ENCODE measurements around the gene ANKRD6.

Gene ANKRD6

DNA sequence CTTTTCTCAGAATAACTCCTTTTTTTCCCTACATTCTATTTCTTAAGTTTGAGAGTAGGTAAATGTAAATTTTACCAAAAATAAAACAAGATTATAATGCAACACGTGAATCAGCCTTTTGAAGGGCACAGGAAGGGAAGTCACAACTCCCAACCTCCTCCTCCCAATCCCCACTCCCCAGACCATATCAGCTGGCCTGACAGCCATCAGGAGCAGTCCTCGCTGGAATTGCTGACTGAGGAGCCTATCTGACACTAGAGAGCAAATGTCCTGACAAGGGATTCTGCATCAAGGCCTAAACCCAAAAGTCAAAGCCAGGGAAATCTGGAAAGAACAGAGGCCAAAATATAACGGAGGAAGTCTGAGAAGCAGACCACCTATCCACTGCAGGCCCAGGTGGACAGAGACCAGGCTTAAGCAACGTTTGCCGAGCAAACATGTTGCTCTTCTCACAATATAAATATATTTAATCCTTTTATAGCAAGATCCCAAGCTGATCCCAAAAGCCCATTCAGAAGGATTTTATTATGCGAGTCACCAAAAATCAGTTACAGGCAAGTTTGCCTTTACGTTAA lies 23.4 kb upstream of the ANKRD6 start:
- Mint-ChIP-seq H3K4me1 (ENCODE audit: low read depth) (peaks cover 22% of the 10 kb centered on the region), H3K4me3 (no peak overlapping the region), H3K27ac (no peak overlapping the region), H3K27me3 (peaks cover 8% of the 10 kb centered on the region), H3K36me3 (ENCODE audit: low read depth) (no peaks in the 10 kb centered on the region), H3K9me3 (no peaks in the 10 kb centered on the region)

DNA sequence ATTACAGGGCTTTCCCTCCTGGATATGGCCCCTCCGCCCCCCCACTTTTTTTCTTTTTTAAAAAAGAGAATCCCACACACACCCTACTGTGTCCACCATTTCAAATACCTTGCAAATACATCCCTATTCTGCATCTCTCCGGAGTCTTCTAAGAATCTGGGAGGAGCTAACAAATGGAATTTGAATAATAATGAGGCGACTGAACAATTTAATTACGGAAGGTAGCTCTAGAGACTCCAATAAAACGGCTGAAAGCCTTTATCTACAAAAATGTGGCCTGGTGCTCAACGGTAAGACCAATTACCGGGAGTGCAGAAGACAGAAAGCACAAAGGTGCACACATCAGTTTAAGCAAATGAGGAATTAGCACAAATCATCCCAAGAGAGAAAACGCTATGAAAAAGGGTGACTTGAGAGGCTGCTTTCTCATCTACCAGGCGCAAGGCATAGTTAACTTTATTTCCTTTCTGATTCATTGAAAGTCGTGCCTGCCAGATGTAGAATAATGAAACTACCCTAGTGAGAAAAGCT lies 22.7 kb upstream of the ANKRD6 start:
- no peaks in the 10 kb centered on the region for H3K9me3 Mint-ChIP-seq
- no peaks in the 10 kb centered on the region for H3K36me3 Mint-ChIP-seq (ENCODE audit: low read depth)
- H3K4me1 Mint-ChIP-seq (ENCODE audit: low read depth), result peaks cover 22% of the 10 kb centered on the region
- H3K4me3 Mint-ChIP-seq, result peak overlapping the region; percentile 84
- peaks cover 15% of the 10 kb centered on the region for H3K27me3 Mint-ChIP-seq
- H3K27ac Mint-ChIP-seq, result no peak overlapping the region

DNA sequence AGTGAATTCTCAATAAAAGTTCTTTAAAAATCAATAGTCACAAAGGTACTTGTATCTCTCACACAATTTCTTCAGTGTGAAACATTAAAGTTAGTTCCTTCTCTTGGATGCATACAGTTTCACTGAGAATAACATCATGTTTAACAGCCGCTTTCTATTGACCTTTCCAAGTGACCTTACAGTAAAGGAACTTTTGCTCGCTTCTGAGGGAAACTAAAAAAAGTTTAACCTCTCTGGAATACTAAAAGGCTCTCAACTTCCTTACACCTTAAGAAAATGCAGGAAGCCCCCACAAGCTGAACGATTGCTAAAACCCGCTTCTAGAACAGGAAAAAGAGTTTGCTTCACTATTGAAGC lies 22.2 kb upstream of the ANKRD6 start:
- H3K27ac Mint-ChIP-seq, result peak overlapping the region; percentile 52
- H3K4me1 Mint-ChIP-seq (ENCODE audit: low read depth), result peaks cover 22% of the 10 kb centered on the region

GRCh38 chr6:89411145-89412070 lies 21.5 kb upstream of the ANKRD6 start:
- Mint-ChIP-seq H3K27me3 (peaks cover 21% of the 10 kb centered on the region), H3K4me1 (ENCODE audit: low read depth) (peaks cover 22% of the 10 kb centered on the region), H3K36me3 (ENCODE audit: low read depth) (no peaks in the 10 kb centered on the region), H3K9me3 (no peaks in the 10 kb centered on the region), H3K27ac (peak overlapping the region; percentile 52), H3K4me3 (peak overlapping the region; percentile 84)

More for the DNA sequence above, 22.2 kb upstream of the ANKRD6 start:
- Mint-ChIP-seq H3K27me3 (peaks cover 15% of the 10 kb centered on the region), H3K4me3 (peak overlapping the region; percentile 84), H3K36me3 (ENCODE audit: low read depth) (no peaks in the 10 kb centered on the region), H3K9me3 (no peaks in the 10 kb centered on the region)

DNA sequence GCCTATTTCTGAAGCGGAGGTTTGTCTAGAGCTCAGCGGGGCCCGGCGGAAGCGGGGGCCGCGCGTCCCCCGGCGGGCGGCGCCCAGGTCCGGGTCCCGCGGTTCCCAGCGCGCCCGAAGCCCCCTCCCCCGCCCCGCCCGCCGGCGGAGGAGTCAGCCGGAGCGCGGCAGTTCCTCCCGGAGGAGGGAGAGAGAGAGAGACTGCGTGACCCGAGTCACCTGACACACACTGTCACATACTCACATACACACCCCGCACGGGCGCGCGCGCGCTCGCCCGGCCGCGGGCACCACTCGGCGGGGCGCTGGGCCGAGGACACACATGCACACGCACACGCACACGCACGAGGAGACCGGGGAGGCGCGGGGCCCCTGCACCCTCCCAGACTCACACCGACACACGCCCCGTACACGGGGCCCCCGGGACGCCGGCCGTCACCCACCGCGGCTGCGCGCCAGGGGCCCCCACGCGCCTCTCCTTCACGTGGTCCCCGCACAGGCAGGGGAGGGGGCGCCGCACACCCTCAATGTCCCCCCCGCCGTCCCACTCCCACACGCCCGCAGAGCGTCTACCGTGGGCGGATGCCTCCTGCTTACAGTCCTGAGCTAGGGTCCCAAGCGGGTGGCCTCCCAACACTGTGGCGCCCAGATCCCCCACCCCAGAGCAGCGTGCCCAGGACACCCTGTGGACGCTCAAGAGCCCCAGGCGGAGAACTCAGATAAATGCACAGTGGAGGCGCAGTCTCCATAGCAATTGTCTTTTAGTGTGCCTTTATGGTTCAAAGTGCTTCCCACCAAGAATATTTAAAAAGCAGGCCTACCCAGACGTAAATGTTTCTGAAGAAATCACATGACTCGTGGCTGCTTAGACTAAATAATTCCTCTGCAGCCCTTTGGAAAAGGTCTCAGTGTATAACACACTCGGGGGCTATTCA lies 20.6 kb upstream of the ANKRD6 start, which contains the start of gene RRAGD:
TSS of gene RRAGD (minus strand) at position 203 of the 935 bp plus-strand sequence. CDS start 280 bp downstream, outside the sequence.
- H3K4me1 Mint-ChIP-seq (ENCODE audit: low read depth), result peaks cover 22% of the 10 kb centered on the region
- peak within 1 kb of the TSS; percentile 84 for H3K4me3 Mint-ChIP-seq
- peak within 1 kb of the TSS; percentile 81 for H3K27ac Mint-ChIP-seq
- no peaks in the 10 kb centered on the region for H3K36me3 Mint-ChIP-seq (ENCODE audit: low read depth)
- H3K9me3 Mint-ChIP-seq, result no peaks in the 10 kb centered on the region
- peaks cover 24% of the 10 kb centered on the region for H3K27me3 Mint-ChIP-seq

DNA sequence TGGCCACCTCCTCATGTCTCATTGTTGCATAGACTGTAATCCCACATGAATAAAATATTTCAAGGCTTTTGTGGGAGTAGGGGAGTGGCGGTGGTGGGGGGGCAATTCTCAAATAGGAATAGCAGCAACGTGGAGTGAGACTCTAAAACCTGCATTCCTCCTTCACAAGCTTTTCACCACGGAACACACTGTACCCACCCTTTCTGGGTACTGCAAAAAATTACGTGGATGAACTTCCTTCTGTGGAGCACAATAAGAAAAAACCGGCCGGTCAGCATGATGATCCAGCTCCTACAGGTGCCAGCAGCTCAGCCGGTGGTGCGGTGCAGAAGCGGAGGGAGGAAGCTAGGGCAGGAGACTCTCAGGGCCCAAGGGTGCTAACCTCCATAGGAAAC lies 19.9 kb upstream of the ANKRD6 start:
- H3K27ac Mint-ChIP-seq, result peak overlapping the region; percentile 81
- H3K9me3 Mint-ChIP-seq, result no peaks in the 10 kb centered on the region

GRCh38 chr6:89414215-89414614 lies 18.7 kb upstream of the ANKRD6 start:
- Mint-ChIP-seq H3K27me3 (peaks cover 28% of the 10 kb centered on the region), H3K4me1 (ENCODE audit: low read depth) (peaks cover 22% of the 10 kb centered on the region), H3K4me3 (no peak overlapping the region), H3K9me3 (no peaks in the 10 kb centered on the region), H3K36me3 (ENCODE audit: low read depth) (no peaks in the 10 kb centered on the region), H3K27ac (no peak overlapping the region)

More for the DNA sequence above, 19.9 kb upstream of the ANKRD6 start:
- Mint-ChIP-seq H3K4me3 (peak overlapping the region; percentile 84), H3K36me3 (ENCODE audit: low read depth) (no peaks in the 10 kb centered on the region), H3K4me1 (ENCODE audit: low read depth) (peaks cover 22% of the 10 kb centered on the region), H3K27me3 (peaks cover 28% of the 10 kb centered on the region)

- Mint-ChIP-seq H3K36me3 (ENCODE audit: low read depth) (no peaks in the 10 kb centered on the region), H3K27me3 (peaks cover 33% of the 10 kb centered on the region), H3K27ac (no peak overlapping the region), H3K9me3 (no peaks in the 10 kb centered on the region), H3K4me3 (no peak overlapping the region), H3K4me1 (ENCODE audit: low read depth) (peaks cover 21% of the 10 kb centered on the region)
These were observed 17.8 kb upstream of the ANKRD6 start for GRCh38 chr6:89415185-89415584.

DNA sequence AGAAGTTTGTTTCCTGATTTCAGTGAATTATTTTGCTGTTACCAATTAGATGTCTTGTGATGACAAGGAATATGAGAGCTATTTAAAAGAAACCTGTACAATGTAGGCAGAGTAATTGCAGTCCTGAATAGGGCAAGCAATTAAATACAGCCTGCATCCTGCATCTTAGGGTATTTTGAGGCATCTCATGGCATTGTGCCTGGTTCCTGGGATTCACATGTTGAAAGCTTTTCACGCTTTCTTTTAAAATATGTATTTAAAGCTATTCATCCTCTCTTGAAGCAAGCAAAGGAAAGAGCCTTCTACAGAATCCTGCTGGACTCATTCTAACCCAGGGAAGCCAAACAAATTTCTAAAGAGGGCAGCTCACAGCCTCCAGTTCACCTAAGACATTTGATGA lies 16.2 kb upstream of the ANKRD6 start:
- H3K27me3 Mint-ChIP-seq, result peaks cover 33% of the 10 kb centered on the region
- no peak overlapping the region for H3K4me3 Mint-ChIP-seq
- H3K36me3 Mint-ChIP-seq (ENCODE audit: low read depth), result no peaks in the 10 kb centered on the region
- no peak overlapping the region for H3K27ac Mint-ChIP-seq
- no peaks in the 10 kb centered on the region for H3K9me3 Mint-ChIP-seq
- peaks cover 13% of the 10 kb centered on the region for H3K4me1 Mint-ChIP-seq (ENCODE audit: low read depth)

DNA sequence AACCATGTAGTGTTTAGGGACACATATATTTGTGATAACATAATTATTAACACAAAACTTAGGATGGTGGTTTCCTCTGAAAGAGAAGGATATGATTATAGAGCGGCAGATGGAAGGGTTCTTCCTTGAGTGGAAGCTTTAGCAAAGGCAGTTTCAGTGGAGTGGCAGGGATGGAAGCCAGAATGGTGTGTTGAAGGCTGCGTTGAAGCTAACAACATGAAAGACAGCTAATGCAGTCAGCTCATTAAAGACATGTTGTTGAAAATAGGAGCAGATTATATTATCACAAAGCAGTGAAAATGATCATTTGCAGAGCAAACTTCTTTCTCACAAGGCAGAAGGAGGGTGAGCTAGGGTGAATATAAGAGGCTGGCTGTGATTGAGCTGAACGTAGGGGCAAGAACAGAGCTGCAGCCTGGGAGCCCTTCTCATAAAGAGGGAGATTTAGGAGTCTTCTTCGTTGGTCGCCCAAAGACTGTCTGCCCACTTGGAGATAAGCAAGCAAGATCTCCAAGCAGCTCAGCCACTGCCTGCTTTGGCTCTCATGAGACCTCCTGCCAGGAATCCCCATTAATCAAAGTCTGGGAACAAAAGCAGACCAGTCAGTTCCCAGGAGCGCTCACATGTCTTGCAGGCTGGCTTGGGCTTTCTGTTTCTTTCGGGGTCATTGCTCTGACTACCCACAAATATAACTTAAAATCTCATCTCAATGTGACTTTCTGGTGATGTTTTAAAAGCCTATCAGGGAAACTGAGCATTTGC lies 2.6 kb upstream of the ANKRD6 start:
- no peaks in the 10 kb centered on the region for H3K36me3 Mint-ChIP-seq (ENCODE audit: low read depth)
- peaks cover 22% of the 10 kb centered on the region for H3K4me1 Mint-ChIP-seq (ENCODE audit: low read depth)
- no peaks in the 10 kb centered on the region for H3K9me3 Mint-ChIP-seq
- H3K27me3 Mint-ChIP-seq, result peaks cover 10% of the 10 kb centered on the region
- no peak overlapping the region for H3K27ac Mint-ChIP-seq
- H3K4me3 Mint-ChIP-seq, result no peak overlapping the region

DNA sequence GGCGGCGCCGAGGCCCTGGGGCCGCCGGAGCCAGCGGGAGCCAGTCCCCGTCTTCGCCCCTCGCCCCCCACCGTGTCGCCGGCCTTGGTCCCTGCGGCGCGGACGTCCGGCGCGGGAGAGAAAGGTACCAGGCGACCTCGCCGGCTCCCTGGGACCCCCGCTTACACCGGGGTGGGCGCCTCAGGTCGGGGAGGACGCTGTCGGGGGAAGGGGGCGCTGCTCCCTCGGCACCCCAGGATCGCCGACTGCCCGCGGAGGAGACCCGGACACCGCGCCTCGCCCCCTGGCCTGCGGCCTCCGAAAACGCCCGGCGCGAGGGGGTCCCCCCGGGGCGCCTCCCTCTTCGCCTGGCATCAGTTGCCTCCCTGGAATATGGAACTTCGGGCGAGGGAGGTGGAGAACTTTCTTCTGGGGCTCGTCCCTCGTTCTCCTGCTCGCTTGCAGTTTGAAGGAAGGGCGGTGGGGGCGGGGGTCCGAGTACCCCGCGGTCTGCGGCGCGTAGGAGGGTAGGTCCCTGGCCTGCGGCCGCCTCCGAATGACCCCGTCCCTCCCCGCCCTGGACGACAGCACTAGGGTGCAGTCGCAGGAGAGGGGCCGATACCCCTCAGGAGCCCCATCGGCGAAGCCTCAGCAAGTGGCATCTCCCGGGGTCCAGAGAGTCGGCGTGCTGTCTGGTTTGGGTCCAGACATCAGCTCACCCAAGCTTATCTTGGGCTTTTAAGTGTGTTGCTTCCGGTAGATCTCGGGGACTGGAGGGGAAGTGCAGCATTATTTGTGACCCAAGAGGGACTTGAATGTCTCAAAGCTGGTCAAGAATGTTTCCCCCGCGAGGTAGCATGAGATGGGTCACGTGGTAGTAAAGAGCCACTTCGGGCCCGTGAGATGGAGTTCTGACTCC lies 549 bp downstream of the ANKRD6 start:
- Mint-ChIP-seq H3K36me3 (ENCODE audit: low read depth) (no peaks in the 10 kb centered on the region), H3K4me1 (ENCODE audit: low read depth) (peaks cover 27% of the 10 kb centered on the region), H3K27ac (peak overlapping the region; percentile 42), H3K27me3 (peaks cover 13% of the 10 kb centered on the region), H3K4me3 (peak overlapping the region; percentile 73), H3K9me3 (no peaks in the 10 kb centered on the region)

DNA sequence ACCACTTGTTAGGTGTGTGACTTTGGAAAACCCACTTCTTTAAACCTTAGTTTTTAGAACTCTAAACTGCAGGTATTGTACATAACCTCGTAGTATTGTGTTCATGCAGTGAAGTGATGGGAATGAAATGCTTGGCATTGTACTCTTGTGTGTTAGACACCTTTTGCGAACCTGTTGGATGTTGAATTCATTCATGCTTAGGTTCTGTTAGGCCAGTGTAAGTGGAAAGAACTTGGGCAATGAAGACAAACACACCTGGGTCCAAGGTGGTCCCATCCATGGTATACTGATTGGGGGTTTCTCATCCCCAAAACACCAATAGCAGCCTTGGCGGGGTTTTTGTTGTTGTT lies 1.2 kb downstream of the ANKRD6 start:
- peak overlapping the region; percentile 73 for H3K4me3 Mint-ChIP-seq
- H3K27ac Mint-ChIP-seq, result peak overlapping the region; percentile 42
- H3K27me3 Mint-ChIP-seq, result peaks cover 13% of the 10 kb centered on the region
- peaks cover 27% of the 10 kb centered on the region for H3K4me1 Mint-ChIP-seq (ENCODE audit: low read depth)
- H3K36me3 Mint-ChIP-seq (ENCODE audit: low read depth), result no peaks in the 10 kb centered on the region
- H3K9me3 Mint-ChIP-seq, result no peaks in the 10 kb centered on the region

- Mint-ChIP-seq H3K4me1 (ENCODE audit: low read depth) (peaks cover 27% of the 10 kb centered on the region), H3K9me3 (no peaks in the 10 kb centered on the region), H3K4me3 (no peak overlapping the region), H3K36me3 (ENCODE audit: low read depth) (no peaks in the 10 kb centered on the region), H3K27ac (no peak overlapping the region), H3K27me3 (peaks cover 13% of the 10 kb centered on the region)
These were observed 2.0 kb downstream of the ANKRD6 start for GRCh38 chr6:89434954-89435353.
